Measurements from ENCODE around the gene NAALADL2.

NAALADL2 gene

DNA sequence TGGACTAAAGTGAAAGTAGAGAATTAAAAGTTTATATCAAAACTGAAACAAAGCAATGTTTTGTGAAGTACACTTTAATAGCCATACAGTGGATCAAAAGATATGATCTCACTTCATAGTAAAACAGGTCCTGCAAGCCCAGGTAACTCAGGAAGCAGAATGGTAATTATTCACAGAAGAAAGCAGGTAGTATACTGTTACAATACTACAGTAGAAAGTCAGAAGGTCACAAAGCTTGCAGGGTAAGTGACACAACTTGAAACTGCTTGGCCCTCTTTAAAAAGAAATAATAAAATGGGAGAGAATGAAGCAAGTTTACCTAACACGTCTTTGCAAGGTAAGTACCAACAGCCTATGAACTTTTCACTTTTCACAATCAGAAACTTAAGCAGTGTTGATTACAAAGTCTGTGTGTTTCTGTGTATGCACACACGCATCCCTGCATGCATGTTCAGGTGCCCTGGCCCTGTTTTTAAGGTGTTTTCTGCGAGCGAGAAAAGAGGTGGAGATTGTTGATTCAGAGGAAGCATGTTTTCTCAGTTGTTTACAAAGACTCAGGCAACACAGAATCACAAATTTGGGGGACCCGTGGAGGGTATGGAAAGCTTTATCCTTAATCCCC, at the start of gene NAALADL2:
Gene NAALADL2 (plus strand): TSS at position 221 of the 622 bp plus-strand sequence.
- no peak for DNase-seq (ENCODE audit: low read depth, low spot score)

GRCh38 chr3:174810254-174810653, 48.9 kb upstream of the NAALADL2 start:
- DNase-seq (ENCODE audit: low read depth, low spot score): no peak

DNA sequence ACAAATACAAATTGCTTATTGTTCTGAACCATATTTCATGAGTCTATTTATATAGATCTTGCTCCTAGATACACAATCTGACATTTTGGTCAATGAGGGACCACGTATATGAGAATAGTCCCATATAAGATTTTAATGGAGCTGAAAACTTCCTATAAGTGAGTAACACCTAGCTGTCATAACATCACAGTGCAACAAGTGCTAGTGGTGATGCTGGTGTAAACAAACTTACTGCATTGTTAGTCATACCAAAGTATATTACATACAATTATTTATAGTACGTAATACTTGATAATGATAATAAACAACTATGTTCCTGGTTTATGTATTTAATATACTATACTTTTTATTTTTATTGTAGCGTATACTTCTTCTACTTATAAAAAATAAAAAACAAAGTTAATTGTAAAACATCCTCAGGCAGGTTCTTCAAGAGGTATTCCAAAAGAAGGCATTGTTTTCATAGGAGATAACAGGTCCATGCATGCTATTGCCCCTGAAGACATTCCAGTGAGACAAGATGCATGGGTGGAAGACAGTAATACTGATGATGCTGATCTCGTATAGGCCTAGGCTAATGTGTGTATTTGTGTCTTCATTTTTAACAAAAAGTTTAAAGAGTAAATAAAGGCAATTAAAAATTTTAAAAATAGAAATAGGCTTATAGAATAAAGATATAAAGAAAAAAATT, 46.8 kb upstream of the NAALADL2 start:
- no peak for DNase-seq (ENCODE audit: low read depth, low spot score)

DNA sequence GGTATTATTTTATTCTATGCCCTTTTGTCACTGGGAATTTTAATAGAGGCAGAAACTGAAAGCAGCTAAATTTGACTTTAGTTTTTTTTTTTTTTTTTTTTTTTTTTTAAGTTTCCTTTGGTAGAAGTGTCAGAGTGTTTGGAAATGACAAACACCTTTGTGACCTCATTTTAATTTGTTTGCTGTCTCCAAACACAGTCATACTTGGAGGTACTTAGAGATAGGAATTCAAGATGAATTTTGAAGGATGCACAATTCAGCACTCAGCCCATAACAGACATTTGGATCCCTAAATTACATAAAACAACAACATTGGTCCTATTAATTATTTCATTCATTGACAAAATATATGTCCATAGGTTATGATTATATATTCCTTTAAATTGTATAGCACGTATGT, 43.4 kb upstream of the NAALADL2 start:
- no peak for DNase-seq (ENCODE audit: low read depth, low spot score)

DNA sequence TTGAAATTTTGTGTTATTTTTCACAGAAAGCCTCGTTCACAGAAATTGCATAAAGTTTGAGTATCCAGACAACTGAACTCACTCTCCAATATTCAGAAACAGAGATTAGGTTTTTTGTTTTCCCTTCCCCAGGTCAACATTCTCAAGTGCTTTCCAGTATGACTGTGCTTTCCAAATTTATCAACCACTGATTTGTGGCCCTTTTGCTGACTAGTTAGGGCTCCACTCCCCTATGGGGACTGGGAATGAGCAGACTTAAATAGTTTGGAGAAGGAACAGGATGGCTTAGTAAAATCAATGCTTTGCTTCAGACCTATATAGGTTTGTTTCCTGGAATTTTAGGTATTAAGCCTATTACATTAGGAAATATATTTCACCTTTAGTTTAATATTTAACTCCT, 38.2 kb upstream of the NAALADL2 start:
- DNase-seq (ENCODE audit: low read depth, low spot score): no peak

DNA sequence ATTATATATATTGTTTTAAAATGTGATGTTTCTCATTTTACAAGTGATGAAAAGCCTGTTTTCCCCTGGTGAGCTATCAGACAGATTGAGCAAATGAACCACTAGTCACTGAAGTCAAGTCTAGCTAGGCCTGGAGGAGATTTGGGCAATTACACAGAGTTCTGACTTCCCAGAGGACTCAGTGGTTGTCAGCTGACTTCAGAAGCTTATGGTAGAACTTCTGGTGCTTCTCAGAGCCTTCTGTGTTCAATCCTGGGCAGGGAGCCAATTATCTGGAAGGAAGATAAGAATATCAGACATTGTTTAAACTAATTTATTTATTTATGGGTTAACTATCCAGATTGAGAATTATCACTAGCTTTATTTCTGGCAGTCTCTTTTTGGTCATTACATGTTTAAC, 37.7 kb upstream of the NAALADL2 start:
- DNase-seq (ENCODE audit: low read depth, low spot score): no peak

DNA sequence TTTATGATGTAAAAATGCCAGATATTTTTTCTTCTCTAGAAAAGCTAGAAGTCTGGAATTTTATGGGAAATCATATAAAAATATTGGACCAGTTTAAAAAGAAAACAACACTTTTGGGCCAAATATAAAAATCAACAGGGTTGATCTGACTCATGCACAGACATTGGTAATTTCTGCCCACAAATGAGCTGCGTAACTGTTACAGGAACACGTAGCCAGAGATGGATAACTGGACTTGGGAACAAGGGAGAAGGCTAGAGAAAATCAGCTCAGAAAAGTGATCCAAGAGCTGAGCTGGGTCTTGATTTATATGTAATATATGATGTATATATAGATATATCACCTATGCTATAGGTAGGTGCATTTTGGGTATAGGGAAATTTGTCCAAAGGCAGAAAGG, 36.8 kb upstream of the NAALADL2 start:
- DNase-seq (ENCODE audit: low read depth, low spot score): no peak

DNA sequence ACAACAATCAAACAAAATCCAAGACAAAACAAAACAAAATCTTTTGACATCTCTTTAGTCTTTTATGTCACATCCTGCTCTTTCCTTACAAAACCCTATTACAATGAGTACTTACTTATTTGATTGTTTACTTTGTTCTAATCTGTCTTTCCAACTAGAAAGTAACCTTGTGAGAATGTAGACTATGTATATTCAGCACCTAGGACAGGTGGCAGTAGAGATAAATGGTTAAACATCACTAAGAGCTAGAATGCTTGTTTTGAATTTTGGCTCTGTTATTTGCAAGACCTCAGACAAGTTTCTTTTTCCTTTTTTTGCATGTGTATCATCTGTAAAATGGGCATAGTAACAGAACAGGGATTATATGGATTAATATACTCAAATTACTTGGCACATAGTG, 33.1 kb upstream of the NAALADL2 start:
- DNase-seq (ENCODE audit: low read depth, low spot score): no peak

DNA sequence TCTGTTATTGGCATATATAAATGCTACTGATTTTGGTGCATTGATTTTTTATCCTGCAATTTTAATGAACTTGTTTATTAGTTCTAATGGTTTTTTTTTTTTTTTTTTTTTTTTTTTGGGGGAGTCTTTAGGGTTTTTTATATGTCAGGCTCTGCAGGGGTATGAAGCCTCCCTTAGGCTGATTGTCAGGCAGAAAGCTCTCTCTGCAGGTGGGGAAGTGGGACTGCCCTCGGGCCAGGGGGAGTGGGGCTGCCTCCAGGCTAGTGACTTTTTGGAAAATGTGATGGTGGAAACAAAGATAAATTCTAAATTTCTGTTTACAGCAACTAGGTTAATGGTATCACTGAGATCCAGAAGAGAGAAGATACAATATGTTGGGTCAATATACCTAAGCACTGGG, 14.4 kb upstream of the NAALADL2 start:
- DNase-seq (ENCODE audit: low read depth, low spot score): no peak

- DNase-seq (ENCODE audit: low read depth, low spot score): no peak
These were observed 13.1 kb upstream of the NAALADL2 start for GRCh38 chr3:174846055-174846454.

DNA sequence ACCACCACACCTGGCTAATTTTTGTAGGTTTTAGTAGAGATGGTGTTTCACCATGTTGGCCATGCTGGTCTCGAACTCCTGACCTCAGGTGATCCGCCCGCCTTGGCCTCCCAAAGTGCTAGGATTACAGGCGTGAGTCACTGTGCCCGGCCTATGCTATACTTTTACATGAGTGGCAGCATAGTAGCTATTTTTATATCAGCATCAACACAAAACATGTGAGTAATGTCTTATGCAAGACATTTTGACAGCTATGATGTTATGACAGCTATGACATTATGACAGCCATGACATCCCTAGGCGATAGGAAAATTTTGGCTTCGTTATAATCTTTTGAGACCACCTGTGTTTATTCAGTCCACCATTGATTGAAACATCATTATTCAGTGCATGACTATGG, 4.1 kb upstream of the NAALADL2 start:
- no peak for DNase-seq (ENCODE audit: low read depth, low spot score)

- DNase-seq (ENCODE audit: low read depth, low spot score): no peak
These were observed 1.8 kb upstream of the NAALADL2 start for GRCh38 chr3:174857301-174857700.

GRCh38 chr3:174858353-174858752, 781 bp upstream of the NAALADL2 start:
- no peak for DNase-seq (ENCODE audit: low read depth, low spot score)

GRCh38 chr3:174859756-174860155, 622 bp downstream of the NAALADL2 start:
- DNase-seq (ENCODE audit: low read depth, low spot score): no peak

- DNase-seq (ENCODE audit: low read depth, low spot score): no peak
These were observed 3.0 kb downstream of the NAALADL2 start for GRCh38 chr3:174862101-174862500.

DNA sequence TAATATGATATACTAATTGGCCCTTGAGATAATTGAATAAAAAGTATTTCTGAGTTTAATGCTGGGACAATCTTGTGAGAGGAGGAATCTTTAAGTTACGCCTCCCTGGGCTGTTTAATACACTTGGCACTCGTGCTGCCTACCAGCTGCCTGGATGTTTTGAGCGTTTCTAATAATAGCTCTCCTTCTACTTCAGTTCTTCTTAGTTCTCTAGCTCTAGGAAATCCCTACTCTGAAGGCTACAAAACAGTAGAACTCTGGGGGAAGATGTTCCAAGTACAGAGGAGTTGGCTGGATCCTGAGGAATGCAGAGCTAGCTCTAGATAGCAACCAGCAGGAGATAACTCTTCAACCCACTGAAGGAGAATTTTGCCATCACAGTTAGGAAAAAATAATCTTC, 3.5 kb downstream of the NAALADL2 start:
- DNase-seq (ENCODE audit: low read depth, low spot score): no peak

GRCh38 chr3:174863488-174863887, 4.4 kb downstream of the NAALADL2 start:
- no peak for DNase-seq (ENCODE audit: low read depth, low spot score)

DNA sequence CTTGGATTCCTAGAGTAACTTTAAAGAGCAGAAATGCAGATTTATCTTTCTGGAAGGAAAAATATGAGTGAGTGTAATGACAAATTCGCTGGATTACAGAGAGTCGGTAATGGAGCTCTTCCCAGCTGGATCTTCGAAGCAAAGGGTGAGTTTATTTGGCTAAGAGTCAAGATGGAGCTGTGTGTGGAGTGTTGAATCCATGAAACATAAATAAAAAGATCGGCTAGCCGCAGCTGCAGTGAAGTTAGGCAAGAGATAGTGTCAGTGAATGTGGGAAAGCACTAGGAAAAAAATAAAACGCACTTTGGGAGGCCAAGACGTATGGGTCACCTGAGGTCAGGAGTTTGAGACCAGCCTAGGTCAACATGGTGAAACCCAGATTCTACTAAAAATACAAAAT, 10.3 kb downstream of the NAALADL2 start:
- DNase-seq (ENCODE audit: low read depth, low spot score): no peak

DNA sequence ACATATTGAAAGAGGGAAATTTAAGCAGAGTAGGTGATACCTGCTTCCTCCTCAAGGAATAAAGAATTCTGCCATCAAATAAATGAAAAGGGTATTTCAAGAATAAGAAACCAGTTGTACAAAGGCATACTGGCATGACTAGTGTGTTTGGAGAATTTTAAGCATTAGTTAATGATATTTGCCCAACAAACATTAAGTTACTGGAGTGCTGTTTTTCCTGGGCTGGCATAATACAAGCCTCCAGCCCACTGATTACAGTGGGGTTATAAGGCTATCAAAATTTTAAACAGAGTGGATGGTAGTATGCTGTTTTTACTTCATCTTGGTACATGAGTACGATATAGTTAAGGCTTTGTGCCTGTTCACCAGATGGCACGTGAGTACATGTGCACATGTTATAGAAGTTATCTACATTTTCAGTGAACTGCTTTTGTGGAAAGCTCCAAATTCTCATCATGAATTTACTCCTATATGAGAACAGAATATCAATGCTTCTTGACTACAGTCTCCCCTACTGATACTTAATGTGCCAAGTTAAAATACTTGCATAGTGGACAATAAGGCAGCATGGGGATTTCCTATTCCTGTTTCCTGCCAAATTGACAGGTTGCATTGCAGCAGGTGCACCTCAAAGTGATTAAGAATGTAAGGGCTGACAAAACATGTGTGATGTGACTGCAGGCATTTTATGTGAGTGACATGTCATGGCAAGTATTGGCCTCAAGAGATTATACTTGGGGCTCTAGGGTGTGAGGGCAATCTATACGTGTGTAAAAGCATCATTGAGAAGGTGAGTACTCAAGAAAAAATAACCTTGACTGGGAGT, 14.9 kb downstream of the NAALADL2 start:
- DNase-seq (ENCODE audit: low read depth, low spot score): no peak

GRCh38 chr3:174882789-174883188, 23.7 kb downstream of the NAALADL2 start:
- no peak for DNase-seq (ENCODE audit: low read depth, low spot score)

DNA sequence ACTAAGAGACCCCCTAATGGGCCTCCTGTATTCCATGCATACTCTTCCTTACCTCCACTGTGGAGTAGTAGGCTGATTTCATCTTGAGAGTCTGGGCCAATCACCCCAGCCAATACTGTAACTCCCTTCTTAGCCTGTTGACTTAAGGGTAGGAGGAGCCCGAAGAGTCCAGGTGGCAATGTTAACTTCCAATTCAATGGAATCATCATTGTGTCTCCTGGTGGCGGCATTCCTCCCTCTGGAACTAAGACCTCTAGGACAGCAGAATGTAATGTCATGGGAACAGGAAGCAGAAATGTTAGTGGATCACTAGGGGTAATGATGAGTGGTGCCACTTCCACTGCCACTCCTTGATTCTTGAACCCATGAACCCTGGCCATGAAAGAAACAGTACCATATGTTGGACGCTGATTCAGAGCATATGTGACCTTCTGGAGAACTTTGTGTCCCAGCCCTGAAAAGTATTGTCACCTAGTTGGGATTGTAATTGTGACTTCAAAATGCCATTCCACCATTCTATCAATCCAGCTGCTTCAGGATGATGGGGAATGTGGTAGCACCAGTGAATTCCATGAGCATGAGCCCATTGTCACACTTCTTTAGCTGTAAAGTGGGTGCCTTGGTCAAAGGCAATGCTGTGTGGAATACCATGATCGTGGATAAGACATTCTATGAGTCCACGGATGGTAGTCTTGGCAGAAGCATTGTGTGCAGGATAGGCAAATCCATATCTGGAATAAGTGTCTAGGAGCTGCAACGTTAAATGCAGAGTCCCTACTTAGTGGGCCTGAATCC, 24.9 kb downstream of the NAALADL2 start:
- no peak for DNase-seq (ENCODE audit: low read depth, low spot score)

Data from activated naive CD8-positive, alpha-beta T cell treated with anti-CD3 and anti-CD28 coated beads, Interleukin-2, amount 50 U/mL, for 16 hours (primary cell).